ENCODE measurements around the gene SDR42E1. TPM values are rescaled to one million over a fixed set of nuclear protein-coding genes. Genes with fewer than 3 reads are reported as not detected.

Gene SDR42E1
- total RNA-seq, 1 experiment from 2014 or later = 17.4 TPM

DNA sequence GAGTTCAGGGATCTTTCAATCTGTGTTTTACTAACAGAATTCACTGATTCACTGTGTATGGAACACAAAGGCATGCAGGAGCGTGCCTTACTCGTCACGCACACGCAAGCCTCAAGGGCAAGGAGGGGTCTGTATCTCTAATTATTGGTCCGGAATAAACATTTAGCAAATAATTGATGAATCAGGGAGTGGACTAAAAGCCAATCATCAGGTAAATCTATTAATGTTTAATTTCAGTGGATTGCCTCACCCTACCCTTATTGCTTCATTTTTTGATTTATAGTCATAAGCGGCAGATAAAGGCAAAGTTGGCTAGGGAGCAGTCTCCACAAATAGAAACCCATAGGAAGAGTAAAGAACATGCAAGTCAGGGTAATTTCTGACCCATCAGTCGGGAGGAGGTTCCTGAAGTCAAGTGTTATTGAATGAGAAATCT, 16.4 kb upstream of the SDR42E1 start (continued):
- no peak for TF ChIP-seq EZH2phosphoT487 (IDR thresholded peaks at IDR 0.05; ENCODE audit: borderline replicate concordance)
- TF ChIP-seq, protein P1, sequence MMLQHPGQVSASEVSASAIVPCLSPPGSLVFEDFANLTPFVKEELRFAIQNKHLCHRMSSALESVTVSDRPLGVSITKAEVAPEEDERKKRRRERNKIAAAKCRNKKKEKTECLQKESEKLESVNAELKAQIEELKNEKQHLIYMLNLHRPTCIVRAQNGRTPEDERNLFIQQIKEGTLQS (IDR thresholded peaks at IDR 0.05) = no peak
- no peak for TF ChIP-seq YY1 (IDR thresholded peaks at IDR 0.05; ENCODE audit: extremely low read depth, insufficient replicate concordance, low read depth, low read length)
- no peak for TF ChIP-seq EGR1 (IDR thresholded peaks at IDR 0.05; ENCODE audit: low read depth)
- TF ChIP-seq, protein P2, sequence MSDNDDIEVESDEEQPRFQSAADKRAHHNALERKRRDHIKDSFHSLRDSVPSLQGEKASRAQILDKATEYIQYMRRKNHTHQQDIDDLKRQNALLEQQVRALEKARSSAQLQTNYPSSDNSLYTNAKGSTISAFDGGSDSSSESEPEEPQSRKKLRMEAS (IDR thresholded peaks at IDR 0.05) = no peak
- TF ChIP-seq, protein P3, sequence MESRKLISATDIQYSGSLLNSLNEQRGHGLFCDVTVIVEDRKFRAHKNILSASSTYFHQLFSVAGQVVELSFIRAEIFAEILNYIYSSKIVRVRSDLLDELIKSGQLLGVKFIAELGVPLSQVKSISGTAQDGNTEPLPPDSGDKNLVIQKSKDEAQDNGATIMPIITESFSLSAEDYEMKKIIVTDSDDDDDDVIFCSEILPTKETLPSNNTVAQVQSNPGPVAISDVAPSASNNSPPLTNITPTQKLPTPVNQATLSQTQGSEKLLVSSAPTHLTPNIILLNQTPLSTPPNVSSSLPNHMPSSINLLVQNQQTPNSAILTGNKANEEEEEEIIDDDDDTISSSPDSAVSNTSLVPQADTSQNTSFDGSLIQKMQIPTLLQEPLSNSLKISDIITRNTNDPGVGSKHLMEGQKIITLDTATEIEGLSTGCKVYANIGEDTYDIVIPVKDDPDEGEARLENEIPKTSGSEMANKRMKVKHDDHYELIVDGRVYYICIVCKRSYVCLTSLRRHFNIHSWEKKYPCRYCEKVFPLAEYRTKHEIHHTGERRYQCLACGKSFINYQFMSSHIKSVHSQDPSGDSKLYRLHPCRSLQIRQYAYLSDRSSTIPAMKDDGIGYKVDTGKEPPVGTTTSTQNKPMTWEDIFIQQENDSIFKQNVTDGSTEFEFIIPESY (IDR thresholded peaks at IDR 0.05; ENCODE audit: extremely low read depth, insufficient replicate concordance, low read length) = no peak
- TF ChIP-seq ZFX (IDR thresholded peaks at IDR 0.05) = no peak

DNA sequence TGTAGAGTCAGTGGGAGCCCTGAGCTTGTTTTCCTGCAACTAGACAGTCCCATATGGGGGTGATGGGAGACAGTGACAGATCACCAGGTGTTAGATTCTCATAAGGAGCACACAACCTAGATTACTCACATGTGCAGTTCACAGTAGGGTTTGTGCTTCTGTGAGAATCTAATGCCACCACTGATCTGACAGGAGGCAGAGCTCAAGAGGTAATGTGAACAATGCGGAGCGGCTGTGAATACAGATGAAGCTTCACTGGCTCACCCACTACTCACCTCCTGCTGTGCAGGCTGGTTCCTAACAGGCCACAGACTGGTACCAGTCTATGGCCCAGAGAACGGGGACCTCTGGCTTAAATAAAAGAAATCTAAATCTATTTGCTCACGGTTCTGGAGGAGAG, 13.6 kb upstream of the SDR42E1 start:
- Histone ChIP-seq H3K27me3 (ENCODE audit: insufficient read depth, low read length) (peaks cover 43% of the 10 kb centered on the region), H3K9me2 (ENCODE audit: insufficient read depth) (no peaks in the 10 kb centered on the region), H3K79me2 (ENCODE audit: insufficient read depth, low read length) (no peaks in the 10 kb centered on the region), H4K20me1 (ENCODE audit: insufficient read depth) (no peaks in the 10 kb centered on the region), H2AFZ (ENCODE audit: low read depth, low read length, poor library complexity, severe bottlenecking) (no peak overlapping the region), H3K27ac (ENCODE audit: low read depth, low read length) (no peak overlapping the region), H3K9me3 (ENCODE audit: control insufficient read depth in 1 of 2, insufficient read depth in 1 of 2, low read depth in 1 of 2, low read length in 2 of 2) (no peaks in the 10 kb centered on the region), H3K4me2 (ENCODE audit: low read length) (no peak overlapping the region), H3K4me1 (ENCODE audit: control insufficient read depth in 1 of 2, insufficient read depth in 2 of 2, low read length in 2 of 2) (no peaks in the 10 kb centered on the region), H3K9ac (ENCODE audit: low read length) (no peak overlapping the region), H3K4me3 (replicated peaks in 1 of 2; ENCODE audit: low read depth in 1 of 2, low read length in 2 of 2) (no peak overlapping the region), H3K36me3 (ENCODE audit: control insufficient read depth in 1 of 2, insufficient read depth in 2 of 2, low read length in 2 of 2) (no peaks in the 10 kb centered on the region)
- ChIA-PET RAD21 (ENCODE audit: low non-redundant PET in 1 of 2, low total read pairs in 2 of 2, uncharacterized antibody in 2 of 2, unreplicated experiment in 2 of 2) (no interaction called here), CTCF (no interaction called here), POLR2A (no interaction called here)
- intact Hi-C loops (cut with micrococcal nuclease) = no loop called here
- DNase-seq (ENCODE audit: low read depth, low spot score) = no peak
- no peak for TF ChIP-seq SP1 (IDR thresholded peaks at IDR 0.05; ENCODE audit: low read depth)
- TF ChIP-seq POLR2A (IDR thresholded peaks at IDR 0.05; ENCODE audit: borderline replicate concordance, extremely low read depth, insufficient read depth, insufficient read length) = no peak
- TF ChIP-seq, protein P4, sequence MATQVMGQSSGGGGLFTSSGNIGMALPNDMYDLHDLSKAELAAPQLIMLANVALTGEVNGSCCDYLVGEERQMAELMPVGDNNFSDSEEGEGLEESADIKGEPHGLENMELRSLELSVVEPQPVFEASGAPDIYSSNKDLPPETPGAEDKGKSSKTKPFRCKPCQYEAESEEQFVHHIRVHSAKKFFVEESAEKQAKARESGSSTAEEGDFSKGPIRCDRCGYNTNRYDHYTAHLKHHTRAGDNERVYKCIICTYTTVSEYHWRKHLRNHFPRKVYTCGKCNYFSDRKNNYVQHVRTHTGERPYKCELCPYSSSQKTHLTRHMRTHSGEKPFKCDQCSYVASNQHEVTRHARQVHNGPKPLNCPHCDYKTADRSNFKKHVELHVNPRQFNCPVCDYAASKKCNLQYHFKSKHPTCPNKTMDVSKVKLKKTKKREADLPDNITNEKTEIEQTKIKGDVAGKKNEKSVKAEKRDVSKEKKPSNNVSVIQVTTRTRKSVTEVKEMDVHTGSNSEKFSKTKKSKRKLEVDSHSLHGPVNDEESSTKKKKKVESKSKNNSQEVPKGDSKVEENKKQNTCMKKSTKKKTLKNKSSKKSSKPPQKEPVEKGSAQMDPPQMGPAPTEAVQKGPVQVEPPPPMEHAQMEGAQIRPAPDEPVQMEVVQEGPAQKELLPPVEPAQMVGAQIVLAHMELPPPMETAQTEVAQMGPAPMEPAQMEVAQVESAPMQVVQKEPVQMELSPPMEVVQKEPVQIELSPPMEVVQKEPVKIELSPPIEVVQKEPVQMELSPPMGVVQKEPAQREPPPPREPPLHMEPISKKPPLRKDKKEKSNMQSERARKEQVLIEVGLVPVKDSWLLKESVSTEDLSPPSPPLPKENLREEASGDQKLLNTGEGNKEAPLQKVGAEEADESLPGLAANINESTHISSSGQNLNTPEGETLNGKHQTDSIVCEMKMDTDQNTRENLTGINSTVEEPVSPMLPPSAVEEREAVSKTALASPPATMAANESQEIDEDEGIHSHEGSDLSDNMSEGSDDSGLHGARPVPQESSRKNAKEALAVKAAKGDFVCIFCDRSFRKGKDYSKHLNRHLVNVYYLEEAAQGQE (IDR thresholded peaks at IDR 0.05; ENCODE audit: low read depth) = no peak
- TF ChIP-seq, protein P5, sequence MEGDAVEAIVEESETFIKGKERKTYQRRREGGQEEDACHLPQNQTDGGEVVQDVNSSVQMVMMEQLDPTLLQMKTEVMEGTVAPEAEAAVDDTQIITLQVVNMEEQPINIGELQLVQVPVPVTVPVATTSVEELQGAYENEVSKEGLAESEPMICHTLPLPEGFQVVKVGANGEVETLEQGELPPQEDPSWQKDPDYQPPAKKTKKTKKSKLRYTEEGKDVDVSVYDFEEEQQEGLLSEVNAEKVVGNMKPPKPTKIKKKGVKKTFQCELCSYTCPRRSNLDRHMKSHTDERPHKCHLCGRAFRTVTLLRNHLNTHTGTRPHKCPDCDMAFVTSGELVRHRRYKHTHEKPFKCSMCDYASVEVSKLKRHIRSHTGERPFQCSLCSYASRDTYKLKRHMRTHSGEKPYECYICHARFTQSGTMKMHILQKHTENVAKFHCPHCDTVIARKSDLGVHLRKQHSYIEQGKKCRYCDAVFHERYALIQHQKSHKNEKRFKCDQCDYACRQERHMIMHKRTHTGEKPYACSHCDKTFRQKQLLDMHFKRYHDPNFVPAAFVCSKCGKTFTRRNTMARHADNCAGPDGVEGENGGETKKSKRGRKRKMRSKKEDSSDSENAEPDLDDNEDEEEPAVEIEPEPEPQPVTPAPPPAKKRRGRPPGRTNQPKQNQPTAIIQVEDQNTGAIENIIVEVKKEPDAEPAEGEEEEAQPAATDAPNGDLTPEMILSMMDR (IDR thresholded peaks at IDR 0.05 in 2 of 3, conservative IDR thresholded peaks at IDR 0.05 in 1 of 3; ENCODE audit: borderline replicate concordance in 1 of 3, insufficient read depth in 1 of 3, low read depth in 2 of 3, low read length in 2 of 3) = no peak
- TF ChIP-seq, protein P3 (IDR thresholded peaks at IDR 0.05; ENCODE audit: extremely low read depth, insufficient replicate concordance, low read length) = no peak
- no peak for TF ChIP-seq SRF (IDR thresholded peaks at IDR 0.05; ENCODE audit: low read depth)
- no peak for TF ChIP-seq POLR2AphosphoS5 (IDR thresholded peaks at IDR 0.05; ENCODE audit: low read depth, low read length)
- no peak for ATAC-seq
- BruUV-seq (replicated peaks) = no TSS peak
